Effector memory CD8-positive, alpha-beta T cell (primary cell): ENCODE results near the gene NMNAT3.

ENCODE experiments used
- ATAC-seq: fragments of 150-1000 bp; cut with Tn5 transposase; replicated peaks from 2 replicates; pipeline ENCODE4 v1.10.0; 2021; ENCODE audit warnings: mild to moderate bottlenecking, moderate library complexity
- DNase-seq, 3 experiments: peaks; one replicate each; pipeline ENCODE4 v3.0.0; 2021
- H3K27ac Mint-ChIP-seq, 2 donors: one replicate each; pipeline ENCODE4 v1.8.0; 2022; ENCODE audit warnings: mild to moderate bottlenecking in 2 of 2, mixed read lengths in 2 of 2, moderate library complexity in 2 of 2
- H3K27me3 Mint-ChIP-seq, 2 donors: one replicate each; pipeline ENCODE4 v1.8.0; 2022; ENCODE audit warnings: mixed read lengths in 2 of 2
- H3K36me3 Mint-ChIP-seq: one replicate; pipeline ENCODE4 v1.8.0; 2022; ENCODE audit warnings: mild to moderate bottlenecking, moderate library complexity, mixed read lengths; ENCODE audit not compliant: insufficient read depth
- H3K4me1 Mint-ChIP-seq, 2 donors: one replicate each; pipeline ENCODE4 v1.8.0; 2022; ENCODE audit warnings: low read depth in 2 of 2, mixed read lengths in 2 of 2
- H3K4me3 Mint-ChIP-seq, 2 donors: one replicate each; pipeline ENCODE4 v1.8.0; 2022; ENCODE audit warnings: mild to moderate bottlenecking in 2 of 2, mixed read lengths in 2 of 2, moderate library complexity in 2 of 2
- H3K9me3 Mint-ChIP-seq, 2 donors: one replicate each; pipeline ENCODE4 v1.8.0; 2022; ENCODE audit warnings: mixed read lengths in 2 of 2

NMNAT3 gene

DNA sequence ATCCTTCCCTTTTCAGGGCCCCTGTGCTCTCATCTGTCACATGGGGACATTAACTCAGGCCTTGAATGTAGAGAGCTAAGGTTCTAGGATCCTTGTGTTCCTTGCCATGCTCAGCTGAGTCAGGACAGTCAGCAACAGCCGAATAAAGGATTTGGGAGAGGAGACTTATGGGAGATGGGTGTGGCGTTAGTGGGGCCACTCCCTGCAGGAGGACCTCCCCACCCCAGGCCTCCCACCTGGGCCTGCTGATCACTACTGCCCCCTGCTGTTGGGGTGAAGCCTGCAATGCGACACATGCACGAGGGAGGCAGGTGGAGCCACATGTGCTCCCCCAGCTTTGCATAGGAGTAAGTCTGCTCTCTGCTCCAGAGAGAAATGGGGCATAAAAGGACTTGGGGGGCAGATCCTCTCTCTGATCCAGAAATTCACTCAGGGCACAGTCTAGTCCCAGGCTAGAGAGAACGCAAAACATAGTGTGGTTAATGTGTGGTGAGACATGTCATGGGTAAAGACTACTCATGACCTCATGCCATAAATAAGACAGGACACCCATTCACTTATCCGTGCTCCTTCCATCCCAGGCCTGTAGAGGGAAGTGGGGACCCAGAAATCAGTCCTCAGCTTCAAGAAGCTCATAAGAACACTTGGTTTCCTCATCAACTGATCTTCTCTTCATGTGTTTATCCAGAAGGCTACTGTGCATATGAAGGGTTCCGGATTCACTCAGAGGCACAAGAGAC is 157.6 kb downstream of the NMNAT3 start:
- H3K27me3 Mint-ChIP-seq, result peaks cover 9 to 14% of the 10 kb centered on the region in 2 donors
- H3K27ac Mint-ChIP-seq, result no peak overlapping the region
- H3K9me3 Mint-ChIP-seq, result no peaks in the 10 kb centered on the region
- ATAC-seq (no peak), DNase-seq (no peak)
- no peaks in the 10 kb centered on the region for H3K36me3 Mint-ChIP-seq
- no peak overlapping the region for H3K4me3 Mint-ChIP-seq
- H3K4me1 Mint-ChIP-seq, result no peaks in the 10 kb centered on the region

GRCh38 chr3:139518926-139519842 is 158.6 kb downstream of the NMNAT3 start:
- Mint-ChIP-seq H3K27me3 (peaks cover 9 to 14% of the 10 kb centered on the region in 2 donors), H3K36me3 (no peaks in the 10 kb centered on the region), H3K27ac (no peak overlapping the region), H3K9me3 (no peaks in the 10 kb centered on the region), H3K4me1 (no peaks in the 10 kb centered on the region), H3K4me3 (no peak overlapping the region)
- no peak for DNase-seq
- ATAC-seq, result no peak

GRCh38 chr3:139518306-139518705 is 159.5 kb downstream of the NMNAT3 start:
- ATAC-seq, result no peak
- H3K4me1 Mint-ChIP-seq, result no peaks in the 10 kb centered on the region
- no peaks in the 10 kb centered on the region for H3K9me3 Mint-ChIP-seq
- H3K27me3 Mint-ChIP-seq, result peaks cover 9 to 14% of the 10 kb centered on the region in 2 donors
- H3K4me3 Mint-ChIP-seq, result no peak overlapping the region
- no peak overlapping the region for H3K27ac Mint-ChIP-seq
- no peak for DNase-seq
- H3K36me3 Mint-ChIP-seq, result no peaks in the 10 kb centered on the region

- Mint-ChIP-seq H3K4me1 (no peaks in the 10 kb centered on the region), H3K27ac (no peak overlapping the region), H3K36me3 (no peaks in the 10 kb centered on the region), H3K9me3 (no peaks in the 10 kb centered on the region), H3K4me3 (no peak overlapping the region), H3K27me3 (peaks cover 9 to 14% of the 10 kb centered on the region in 2 donors)
- no peak for DNase-seq
- ATAC-seq, result no peak
Observed at GRCh38 chr3:139517321-139518065, 160.3 kb downstream of the NMNAT3 start.

- no peaks in the 10 kb centered on the region for H3K4me1 Mint-ChIP-seq
- peaks cover 9 to 18% of the 10 kb centered on the region in 2 donors for H3K27me3 Mint-ChIP-seq
- no peak for ATAC-seq
- DNase-seq, result no peak
- no peaks in the 10 kb centered on the region for H3K9me3 Mint-ChIP-seq
- no peak overlapping the region for H3K27ac Mint-ChIP-seq
- H3K4me3 Mint-ChIP-seq, result no peak overlapping the region
- H3K36me3 Mint-ChIP-seq, result no peaks in the 10 kb centered on the region
Observed at GRCh38 chr3:139514741-139515140, 163.0 kb downstream of the NMNAT3 start.
